LoVo (cell line): ENCODE data around the gene SPRR5.

Source experiments
- DNase-seq: peaks from one replicate; pipeline ENCODE4 v3.0.0-alpha.2; 2016; ENCODE audit warnings: low spot score

SPRR5 gene

GRCh38 chr1:152946651-152947256, at the start of gene SPRR5:
Gene SPRR5, plus strand, starts transcription at chr1:152947206. Its CDS starts 1,349 bp downstream, at chr1:152948555.
- DNase-seq, result no peak

- no peak for DNase-seq
Measured at GRCh38 chr1:152899027-152899426, 48.0 kb upstream of the SPRR5 start.

GRCh38 chr1:152899883-152900282, 47.1 kb upstream of the SPRR5 start:
- no peak for DNase-seq

- DNase-seq, result no peak
Measured at GRCh38 chr1:152901631-152902030, 45.4 kb upstream of the SPRR5 start.

- no peak for DNase-seq
Measured at GRCh38 chr1:152902636-152903035, 44.4 kb upstream of the SPRR5 start.

GRCh38 chr1:152904688-152905440, 42.1 kb upstream of the SPRR5 start:
- no peak for DNase-seq

- peak; percentile 45 for DNase-seq
Measured at GRCh38 chr1:152906023-152906565, 40.9 kb upstream of the SPRR5 start.

GRCh38 chr1:152907686-152908601, 39.1 kb upstream of the SPRR5 start, which contains the start of gene IVL:
Gene IVL, plus strand, starts transcription at chr1:152908546. Its CDS starts 1,252 bp downstream, at chr1:152909798.
- DNase-seq, result no peak

- DNase-seq, result no peak
Measured at GRCh38 chr1:152909206-152909605, 37.8 kb upstream of the SPRR5 start.

GRCh38 chr1:152912471-152912870, 34.5 kb upstream of the SPRR5 start:
- DNase-seq, result no peak

- no peak for DNase-seq
Measured at GRCh38 chr1:152912900-152913299, 34.1 kb upstream of the SPRR5 start.

GRCh38 chr1:152917794-152918193, 29.2 kb upstream of the SPRR5 start:
- DNase-seq, result no peak

- no peak for DNase-seq
Measured at GRCh38 chr1:152919071-152919470, 27.9 kb upstream of the SPRR5 start.

- no peak for DNase-seq
Measured at GRCh38 chr1:152924191-152924590, 22.8 kb upstream of the SPRR5 start.

GRCh38 chr1:152926091-152926490, 20.9 kb upstream of the SPRR5 start:
- peak; percentile 43 for DNase-seq

GRCh38 chr1:152928671-152929070, 18.3 kb upstream of the SPRR5 start:
- DNase-seq, result no peak

GRCh38 chr1:152932170-152932811, 14.7 kb upstream of the SPRR5 start:
- no peak for DNase-seq

- DNase-seq, result no peak
Measured at GRCh38 chr1:152933196-152933595, 13.8 kb upstream of the SPRR5 start.

- DNase-seq, result no peak
Measured at GRCh38 chr1:152940614-152941013, 6.4 kb upstream of the SPRR5 start.

GRCh38 chr1:152941037-152941711, 5.8 kb upstream of the SPRR5 start:
- no peak for DNase-seq

GRCh38 chr1:152942161-152942560, 4.8 kb upstream of the SPRR5 start:
- DNase-seq, result no peak
